ENCODE data around the gene NRG3. TPM values are rescaled to one million over a fixed set of nuclear protein-coding genes. Genes with fewer than 3 reads are reported as not detected.

Gene NRG3
- total RNA-seq, 8 experiments from 2014 or later: 0.28 to 17.2 (median 13.6) TPM; not detected in 1

DNA sequence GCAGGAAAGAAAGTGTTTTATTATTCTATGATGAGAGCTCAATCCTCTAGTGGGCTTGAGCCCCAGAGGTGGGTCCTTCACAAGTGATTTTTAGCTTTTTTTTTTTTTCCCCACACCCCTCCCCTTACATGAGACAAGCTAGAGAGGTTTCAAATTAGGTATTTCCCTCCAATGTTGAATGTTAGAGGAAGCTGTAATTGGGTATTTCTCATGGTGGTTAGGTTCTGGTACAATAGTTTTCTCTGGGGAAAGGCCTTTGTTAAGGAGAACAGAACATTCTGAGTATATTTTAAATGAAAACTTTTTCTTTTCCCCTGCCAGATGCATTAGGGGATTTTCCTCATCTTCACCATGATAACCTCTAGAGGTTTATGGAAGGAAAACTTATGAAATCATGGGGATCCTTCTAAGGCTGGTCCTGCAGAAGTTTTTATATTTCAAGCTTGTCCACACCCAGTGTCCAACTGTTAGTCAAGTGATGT lies 1039.7 kb downstream of the NRG3 start:
- in situ Hi-C loops (cut with MboI; ENCODE audit: low pct_unique_long_range_greater_than_20kb in 2 of 9, low sequenced_read_pairs in 9 of 9, unreplicated experiment in 9 of 9): no loop called here
- no peak overlapping the region for H3K27ac ChIP-seq
- ATAC-seq (replicated peaks in 6 of 8): no peak
- H3K4me1 ChIP-seq (replicated peaks in 1 of 2): no peaks in the 10 kb centered on the region
- H3K4me3 ChIP-seq: no peak overlapping the region

- in situ Hi-C loops (cut with MboI; ENCODE audit: low pct_unique_long_range_greater_than_20kb in 2 of 9, low sequenced_read_pairs in 9 of 9, unreplicated experiment in 9 of 9): no loop called here
Observed at GRCh38 chr10:82916941-82917340, 1041.9 kb downstream of the NRG3 start.

DNA sequence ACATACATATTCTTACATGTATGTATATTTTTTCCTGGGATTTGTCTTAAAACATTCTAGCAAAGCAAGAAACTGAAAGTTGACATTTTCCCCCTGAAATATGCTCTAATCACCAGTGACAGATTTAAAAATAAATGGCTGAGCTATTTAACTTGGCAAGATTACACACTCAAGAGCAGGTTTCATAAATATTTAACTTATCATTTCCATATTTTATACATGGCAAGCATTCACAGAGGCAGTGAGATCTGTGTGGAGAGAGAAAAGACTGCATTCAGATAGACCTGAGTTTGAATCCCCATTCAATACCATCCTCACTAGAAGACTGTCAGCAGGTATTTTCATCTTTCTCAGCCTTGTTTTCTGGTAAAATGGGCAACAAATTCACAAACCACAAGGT lies 1043.0 kb downstream of the NRG3 start:
- H3K27ac ChIP-seq: no peak overlapping the region
- ATAC-seq (replicated peaks in 6 of 8): no peak
- in situ Hi-C loops (cut with MboI; ENCODE audit: low pct_unique_long_range_greater_than_20kb in 2 of 9, low sequenced_read_pairs in 9 of 9, unreplicated experiment in 9 of 9): no loop called here
- no peaks in the 10 kb centered on the region for H3K4me1 ChIP-seq (replicated peaks in 1 of 2)
- H3K4me3 ChIP-seq: no peak overlapping the region

More at GRCh38 chr10:82916941-82917340, 1041.9 kb downstream of the NRG3 start:
- Histone ChIP-seq H3K4me3 (no peak overlapping the region), H3K27ac (no peak overlapping the region), H3K4me1 (replicated peaks in 1 of 2) (no peaks in the 10 kb centered on the region)
- WGBS, 10 experiments: 36 to 100% (median 67%) methylated on average over 1 to 4 of the region's 4 CpGs; no CpG with 5 or more reads in 2 of the 10 experiments
- ATAC-seq (replicated peaks in 6 of 8): no peak

DNA sequence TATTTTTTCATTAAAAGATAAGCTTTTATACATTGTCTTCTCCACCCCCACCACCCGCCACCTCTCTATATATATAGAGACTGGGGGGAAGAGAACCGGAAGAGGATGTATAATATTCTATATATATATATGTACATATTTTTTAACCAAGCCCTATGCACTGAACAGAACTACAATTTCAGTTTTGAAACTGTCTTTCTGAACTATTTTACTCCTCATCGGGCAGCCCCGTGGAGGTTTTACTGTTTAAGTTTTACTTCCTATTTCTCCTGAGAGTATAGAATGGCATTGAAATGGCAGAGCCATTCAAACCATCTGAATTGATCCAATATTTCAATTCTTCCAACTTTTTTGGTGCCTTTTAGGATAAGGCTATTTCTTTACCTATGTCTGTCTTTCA lies 1047.1 kb downstream of the NRG3 start:
- Histone ChIP-seq H3K4me1 (replicated peaks in 1 of 2) (no peaks in the 10 kb centered on the region), H3K4me3 (no peak overlapping the region), H3K27ac (no peak overlapping the region)
- in situ Hi-C loops (cut with MboI; ENCODE audit: low pct_unique_long_range_greater_than_20kb in 2 of 9, low sequenced_read_pairs in 9 of 9, unreplicated experiment in 9 of 9): no loop called here
- no peak for ATAC-seq (replicated peaks in 6 of 8)
- WGBS, 10 experiments: 47 to 100% (median 92%) methylated on average over 2 to 4 of the region's 4 CpGs

DNA sequence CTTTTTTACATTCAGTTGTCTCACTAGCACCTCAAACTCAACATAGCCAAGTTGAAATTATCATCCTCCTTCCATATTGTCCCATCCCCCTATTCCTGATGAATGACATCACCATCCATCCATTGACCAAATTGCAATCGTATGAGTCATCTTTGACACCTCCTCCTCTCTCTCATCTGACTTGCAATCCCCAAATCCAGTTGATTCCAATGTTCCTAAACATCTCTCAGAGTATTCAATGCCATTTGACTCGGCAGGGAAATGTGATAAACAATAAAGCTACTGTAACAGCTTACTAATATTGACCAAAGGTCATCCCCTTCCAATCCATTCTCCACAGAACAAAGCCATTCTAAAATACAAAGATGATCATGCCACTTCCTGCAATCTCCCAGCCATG lies 1047.8 kb downstream of the NRG3 start:
- H3K27ac ChIP-seq: no peak overlapping the region
- peak in 1 of 8 experiments; percentile 10 for ATAC-seq (replicated peaks in 6 of 8)
- H3K4me1 ChIP-seq (replicated peaks in 1 of 2): no peaks in the 10 kb centered on the region
- WGBS, 10 experiments: 7 to 87% (median 67%) methylated on average over 1 to 2 of the region's 2 CpGs; no CpG with 5 or more reads in 2 of the 10 experiments
- H3K4me3 ChIP-seq: no peak overlapping the region
- in situ Hi-C loops (cut with MboI; ENCODE audit: low pct_unique_long_range_greater_than_20kb in 2 of 9, low sequenced_read_pairs in 9 of 9, unreplicated experiment in 9 of 9): no loop called here

GRCh38 chr10:82924711-82925110 lies 1049.7 kb downstream of the NRG3 start:
- 0 to 100% (median 57%) methylated on average over 1 of the region's 1 CpG; no CpG with 5 or more reads in 6 of the 10 experiments for WGBS, 10 experiments
- no peak overlapping the region for H3K4me3 ChIP-seq
- no peak for ATAC-seq (replicated peaks in 6 of 8)
- H3K4me1 ChIP-seq (replicated peaks in 1 of 2): no peaks in the 10 kb centered on the region
- H3K27ac ChIP-seq: no peak overlapping the region
- in situ Hi-C loops (cut with MboI; ENCODE audit: low pct_unique_long_range_greater_than_20kb in 2 of 9, low sequenced_read_pairs in 9 of 9, unreplicated experiment in 9 of 9): no loop called here

DNA sequence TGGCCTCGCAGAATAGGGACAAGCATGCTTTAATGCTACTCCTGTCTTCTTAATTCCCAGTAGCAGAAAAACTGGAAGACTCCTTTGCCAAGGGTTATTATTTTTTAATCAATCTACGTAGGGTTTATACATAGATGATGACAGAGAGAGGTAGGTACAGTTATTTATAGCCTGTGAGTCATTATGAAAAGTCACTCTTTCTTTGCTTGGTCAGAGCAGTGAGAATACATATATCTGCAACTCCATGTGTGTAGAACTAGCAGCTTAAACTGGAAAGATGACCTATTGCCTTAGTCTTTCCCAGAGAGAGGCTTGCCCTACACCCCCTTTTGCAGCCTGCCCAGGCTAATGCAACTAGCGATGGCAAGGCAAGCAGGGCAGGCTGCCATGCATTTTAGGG lies 1050.6 kb downstream of the NRG3 start:
- Histone ChIP-seq H3K27ac (no peak overlapping the region), H3K4me3 (no peak overlapping the region), H3K4me1 (replicated peaks in 1 of 2) (no peaks in the 10 kb centered on the region)
- ATAC-seq (replicated peaks in 6 of 8): peak in 7 of 8 experiments; percentile 32 to 100 (median 97)
- in situ Hi-C loops (cut with MboI; ENCODE audit: low pct_unique_long_range_greater_than_20kb in 2 of 9, low sequenced_read_pairs in 9 of 9, unreplicated experiment in 9 of 9): no loop called here
- 11 to 89% (median 62%) methylated on average over 1 to 3 of the region's 3 CpGs; no CpG with 5 or more reads in 1 of the 10 experiments for WGBS, 10 experiments

- H3K27ac ChIP-seq: no peak overlapping the region
Observed at GRCh38 chr10:82932451-82932850, 1057.5 kb downstream of the NRG3 start.

GRCh38 chr10:82934429-82934828 lies 1059.4 kb downstream of the NRG3 start:
- no peak overlapping the region for H3K27ac ChIP-seq
- ATAC-seq (replicated peaks in 6 of 8): no peak
- in situ Hi-C loops (cut with MboI; ENCODE audit: low pct_unique_long_range_greater_than_20kb in 2 of 9, low sequenced_read_pairs in 9 of 9, unreplicated experiment in 9 of 9): no loop called here
- H3K4me3 ChIP-seq: no peak overlapping the region
- no peaks in the 10 kb centered on the region for H3K4me1 ChIP-seq (replicated peaks in 1 of 2)
- WGBS, 10 experiments: 26 to 100% (median 60%) methylated on average over 1 to 2 of the region's 2 CpGs; no CpG with 5 or more reads in 4 of the 10 experiments

More at GRCh38 chr10:82932451-82932850, 1057.5 kb downstream of the NRG3 start:
- no peaks in the 10 kb centered on the region for H3K4me1 ChIP-seq (replicated peaks in 1 of 2)
- in situ Hi-C loops (cut with MboI; ENCODE audit: low pct_unique_long_range_greater_than_20kb in 2 of 9, low sequenced_read_pairs in 9 of 9, unreplicated experiment in 9 of 9): no loop called here
- WGBS, 10 experiments: 0 to 92% (median 38%) methylated on average over 1 to 2 of the region's 3 CpGs; no CpG with 5 or more reads in 2 of the 10 experiments
- no peak overlapping the region for H3K4me3 ChIP-seq
- peak in 2 of 8 experiments; percentile 64 to 84 for ATAC-seq (replicated peaks in 6 of 8)

DNA sequence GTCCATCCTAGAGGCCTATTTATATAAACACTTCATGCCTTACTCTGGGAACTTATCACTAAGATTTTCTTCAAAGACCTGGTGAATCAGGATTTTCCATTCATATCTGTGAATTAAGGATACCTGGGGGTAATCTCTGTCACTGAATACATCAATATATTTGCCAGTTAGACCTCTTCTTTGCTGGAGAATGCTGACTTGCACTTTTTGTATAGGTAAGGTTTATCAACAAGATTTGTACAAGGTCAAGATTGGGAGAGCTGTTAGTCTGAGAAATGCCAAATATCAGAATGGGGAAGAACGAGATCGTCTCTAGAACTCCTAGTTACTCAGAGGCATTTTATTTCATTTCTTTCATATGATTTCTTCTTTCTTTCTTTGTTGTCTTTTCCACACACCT lies 1060.0 kb downstream of the NRG3 start:
- 0 to 100% (median 85%) methylated on average over 2 of the region's 2 CpGs for WGBS, 10 experiments

DNA sequence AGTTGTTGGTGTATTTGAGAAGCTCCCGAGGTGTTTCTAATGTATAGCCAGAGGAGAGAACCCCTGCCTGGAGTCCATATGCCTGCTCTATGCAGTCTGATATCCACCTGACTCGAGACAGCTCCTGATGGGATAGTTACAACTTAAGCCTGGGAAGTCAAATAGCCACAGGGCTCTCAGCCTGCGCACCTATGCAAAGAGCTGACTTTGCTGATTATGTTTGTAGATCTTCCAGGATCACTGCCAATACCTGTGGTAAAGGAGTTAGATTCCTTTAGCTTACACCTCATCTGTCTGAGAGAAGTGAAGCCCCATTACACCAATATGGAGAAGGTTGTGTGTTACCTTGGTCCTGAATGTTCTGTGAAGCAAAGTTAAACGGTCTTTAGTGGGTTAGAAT lies 1063.3 kb downstream of the NRG3 start:
- H3K4me3 ChIP-seq: no peak overlapping the region
- no peak overlapping the region for H3K27ac ChIP-seq
- H3K4me1 ChIP-seq (replicated peaks in 1 of 2): no peaks in the 10 kb centered on the region
- 18 to 100% (median 75%) methylated on average over 1 to 3 of the region's 4 CpGs; no CpG with 5 or more reads in 2 of the 10 experiments for WGBS, 10 experiments
- in situ Hi-C loops (cut with MboI; ENCODE audit: low pct_unique_long_range_greater_than_20kb in 2 of 9, low sequenced_read_pairs in 9 of 9, unreplicated experiment in 9 of 9): no loop called here
- ATAC-seq (replicated peaks in 6 of 8): no peak

More for the DNA sequence above, 1060.0 kb downstream of the NRG3 start:
- H3K4me3 ChIP-seq: no peak overlapping the region
- no peak for ATAC-seq (replicated peaks in 6 of 8)
- in situ Hi-C loops (cut with MboI; ENCODE audit: low pct_unique_long_range_greater_than_20kb in 2 of 9, low sequenced_read_pairs in 9 of 9, unreplicated experiment in 9 of 9): no loop called here
- H3K27ac ChIP-seq: no peak overlapping the region
- H3K4me1 ChIP-seq (replicated peaks in 1 of 2): no peaks in the 10 kb centered on the region

GRCh38 chr10:82942286-82943099 lies 1067.5 kb downstream of the NRG3 start:
- no peak overlapping the region for H3K27ac ChIP-seq

DNA sequence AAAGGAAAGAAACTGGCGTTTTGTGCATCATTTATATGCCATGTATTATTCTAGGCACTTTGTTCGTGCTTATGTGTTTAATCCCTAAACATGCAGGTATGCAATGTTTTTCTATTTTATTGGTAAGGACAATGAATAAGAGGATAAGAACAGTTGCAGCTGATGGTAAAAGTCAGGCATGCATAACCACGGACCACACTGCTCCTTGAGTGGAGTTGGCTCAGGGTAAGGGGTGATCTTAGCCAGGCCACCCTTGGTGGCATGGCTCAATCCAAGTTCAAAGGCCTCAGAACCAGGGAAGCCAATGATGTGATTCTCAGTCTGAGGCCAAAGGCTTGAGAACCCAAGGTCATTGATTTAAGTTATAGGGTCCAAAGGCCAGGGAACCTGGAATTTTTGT lies 1068.1 kb downstream of the NRG3 start:
- WGBS, 10 experiments: 0 to 80% (median 40%) methylated on average over 1 to 3 of the region's 3 CpGs; no CpG with 5 or more reads in 3 of the 10 experiments
- ATAC-seq (replicated peaks in 6 of 8): peak in 1 of 8 experiments; percentile 24
- in situ Hi-C loops (cut with MboI; ENCODE audit: low pct_unique_long_range_greater_than_20kb in 2 of 9, low sequenced_read_pairs in 9 of 9, unreplicated experiment in 9 of 9): no loop called here
- no peaks in the 10 kb centered on the region for H3K4me1 ChIP-seq (replicated peaks in 1 of 2)
- H3K27ac ChIP-seq: no peak overlapping the region
- H3K4me3 ChIP-seq: no peak overlapping the region

More at GRCh38 chr10:82942286-82943099, 1067.5 kb downstream of the NRG3 start:
- no peaks in the 10 kb centered on the region for H3K4me1 ChIP-seq (replicated peaks in 1 of 2)
- in situ Hi-C loops (cut with MboI; ENCODE audit: low pct_unique_long_range_greater_than_20kb in 2 of 9, low sequenced_read_pairs in 9 of 9, unreplicated experiment in 9 of 9): no loop called here
- WGBS, 10 experiments: 0 to 100% (median 90%) methylated on average over 1 to 3 of the region's 3 CpGs; no CpG with 5 or more reads in 2 of the 10 experiments
- peak in 1 of 8 experiments; percentile 57 for ATAC-seq (replicated peaks in 6 of 8)
- H3K4me3 ChIP-seq: no peak overlapping the region

Data from motor neuron (in vitro differentiated cells).